Neutrophil (primary cell): ENCODE results near the gene CFAP74.
"Not testable (repeated sequence)": the region's sequence is repeated elsewhere in the genome, so short reads cannot be mapped to it uniquely, and the experiment has no call there.

Source experiments
- H3K27ac ChIP-seq: fragments of 200-600 bp; sonication (generic); 2 replicates; pipeline ENCODE4 v1.5.1; 2016; ENCODE audit warnings: mild to moderate bottlenecking, moderate library complexity
- H3K27me3 ChIP-seq: fragments of 200-600 bp; sonication (generic); 2 replicates; pipeline ENCODE4 v1.6.0; 2016; ENCODE audit warnings: mild to moderate bottlenecking
- H3K36me3 ChIP-seq: fragments of 200-600 bp; sonication (generic); 2 replicates; pipeline ENCODE4 v1.5.1; 2017
- H3K4me1 ChIP-seq, 2 experiments: fragments of 200-600 bp in 1 of 2; sonication (generic) in 1 of 2; 1 replicate in 1 of 2; 2 replicates in 1 of 2; pipeline versions ENCODE4 v1.5.1 to v1.6.1; 2013 to 2016; ENCODE audit warnings: low read depth in 1 of 2, low read length in 1 of 2, mild to moderate bottlenecking in 1 of 2, moderate library complexity in 1 of 2; ENCODE audit not compliant: control insufficient read depth in 1 of 2, insufficient read depth in 1 of 2
- H3K4me3 ChIP-seq, 2 experiments: fragments of 200-600 bp in 1 of 2; sonication (generic) in 1 of 2; 1 replicate in 1 of 2; 2 replicates in 1 of 2; pipeline ENCODE4 v1.5.1; 2013 to 2016; ENCODE audit warnings: low read depth in 1 of 2, low read length in 1 of 2, mild to moderate bottlenecking in 1 of 2, moderate library complexity in 1 of 2
- H3K9me3 ChIP-seq: fragments of 200-600 bp; sonication (generic); 2 replicates; pipeline ENCODE4 v1.5.1; 2016
- CTCF ChIP-seq: fragments of 200-600 bp; sonication (generic); IDR thresholded peaks from 2 replicates; pipeline ENCODE4 v1.5.1; 2016; ENCODE audit warnings: antibody characterized with exemption

The CFAP74 gene

GRCh38 chr1:1889090-1889750, 114.4 kb downstream of the CFAP74 start:
- Histone ChIP-seq H3K4me1 (peaks cover 39 to 47% of the 10 kb centered on the region in 2 experiments), H3K4me3 (peak overlapping the region; percentile 74 to 86), H3K27ac (peak overlapping the region; percentile 98), H3K9me3 (no peaks in the 10 kb centered on the region), H3K36me3 (no peaks in the 10 kb centered on the region), H3K27me3 (peaks cover 5% of the 10 kb centered on the region)
- no peak for TF ChIP-seq CTCF

GRCh38 chr1:1883890-1884289, 119.7 kb downstream of the CFAP74 start:
- H3K36me3 ChIP-seq, H3K9me3 ChIP-seq, H3K4me3 ChIP-seq, H3K27me3 ChIP-seq: not testable (repeated sequence)
- peak overlapping the region; percentile 53 for H3K27ac ChIP-seq
- H3K4me1 ChIP-seq = peaks cover 29 to 45% of the 10 kb centered on the region in 2 experiments

GRCh38 chr1:1883092-1883873, 120.3 kb downstream of the CFAP74 start:
- Histone ChIP-seq H3K27ac (peak overlapping the region; percentile 53), H3K27me3 (no peaks in the 10 kb centered on the region), H3K4me3 (no peak overlapping the region), H3K9me3 (no peaks in the 10 kb centered on the region), H3K36me3 (no peaks in the 10 kb centered on the region), H3K4me1 (peaks cover 23 to 43% of the 10 kb centered on the region in 2 experiments)
- TF ChIP-seq CTCF = no peak

- Histone ChIP-seq H3K4me1 (peaks cover 12 to 35% of the 10 kb centered on the region in 2 experiments), H3K9me3 (no peaks in the 10 kb centered on the region), H3K27ac (peak overlapping the region; percentile 15), H3K36me3 (no peaks in the 10 kb centered on the region), H3K27me3 (no peaks in the 10 kb centered on the region), H3K4me3 (no peak overlapping the region)
- TF ChIP-seq CTCF = no peak
Measured at GRCh38 chr1:1881727-1882126, 121.9 kb downstream of the CFAP74 start.

- no peak overlapping the region for H3K27ac ChIP-seq
- H3K9me3 ChIP-seq = no peaks in the 10 kb centered on the region
- no peaks in the 10 kb centered on the region for H3K27me3 ChIP-seq
- H3K4me3 ChIP-seq = no peak overlapping the region
- TF ChIP-seq CTCF = no peak
- H3K4me1 ChIP-seq = peaks cover 14 to 42% of the 10 kb centered on the region in 2 experiments
- H3K36me3 ChIP-seq = peaks cover 8% of the 10 kb centered on the region
Measured at GRCh38 chr1:1880617-1881312, 122.8 kb downstream of the CFAP74 start.
